ENCODE results near the gene EBP.

EBP gene

GRCh38 chrX:48576108-48576507, 54.5 kb downstream of the EBP start:
- TF ChIP-seq CTCF (IDR thresholded peaks at IDR 0.05; ENCODE audit: extremely low read depth, missing control alignments) = no peak

More at GRCh38 chrX:48576108-48576507, 54.5 kb downstream of the EBP start:
- DNase-seq (ENCODE audit: low spot score) = no peak
